Medulla oblongata (tissue), 1 donor: Measurements from ENCODE around the gene ZBTB37.
A peak's percentile ranks its signal among the peaks of the same experiment; 100 is the strongest.
"Not testable (repeated sequence)": the region's sequence is repeated elsewhere in the genome, so short reads cannot be mapped to it uniquely, and the experiment has no call there.

Experiments used
- DNase-seq: peaks from one replicate; pipeline ENCODE4 v3.0.0-alpha.2; 2015; ENCODE audit errors: extremely low spot score

The ZBTB37 gene

GRCh38 chr1:173865468-173866164 lies 2.6 kb upstream of the ZBTB37 start:
- no peak for DNase-seq

GRCh38 chr1:173866413-173867115 lies 1.6 kb upstream of the ZBTB37 start:
- peak; percentile 6 for DNase-seq

GRCh38 chr1:173867141-173867752 lies 933 bp upstream of the ZBTB37 start:
- DNase-seq: no peak

- peak; percentile 100 for DNase-seq
These were observed 371 bp upstream of the ZBTB37 start, which contains the start of gene GAS5 for GRCh38 chr1:173867753-173868265. TSS of gene GAS5 (minus strand) at chr1:173867989.

GRCh38 chr1:173869021-173869359 lies 810 bp downstream of the ZBTB37 start:
- DNase-seq: peak; percentile 53

GRCh38 chr1:173870252-173871075 lies 2.3 kb downstream of the ZBTB37 start:
- peak; percentile 76 for DNase-seq

GRCh38 chr1:173871091-173871490 lies 2.9 kb downstream of the ZBTB37 start:
- peak; percentile 9 for DNase-seq

GRCh38 chr1:173871500-173871899 lies 3.3 kb downstream of the ZBTB37 start:
- no peak for DNase-seq

- DNase-seq: no peak
These were observed 8.6 kb downstream of the ZBTB37 start for GRCh38 chr1:173876732-173877131.

GRCh38 chr1:173878251-173878650 lies 10.1 kb downstream of the ZBTB37 start:
- DNase-seq: no peak

GRCh38 chr1:173881117-173881516 lies 12.9 kb downstream of the ZBTB37 start:
- DNase-seq: not testable (repeated sequence)

GRCh38 chr1:173884701-173885100 lies 16.5 kb downstream of the ZBTB37 start:
- DNase-seq: no peak

GRCh38 chr1:173886746-173887611 lies 18.8 kb downstream of the ZBTB37 start:
- DNase-seq: no peak

GRCh38 chr1:173887627-173888026 lies 19.4 kb downstream of the ZBTB37 start:
- no peak for DNase-seq

- no peak for DNase-seq
These were observed 20.6 kb downstream of the ZBTB37 start for GRCh38 chr1:173888749-173889148.

GRCh38 chr1:173889885-173890284 lies 21.7 kb downstream of the ZBTB37 start:
- DNase-seq: no peak

- no peak for DNase-seq
These were observed 25.4 kb downstream of the ZBTB37 start for GRCh38 chr1:173893611-173894010.

- no peak for DNase-seq
These were observed 26.0 kb downstream of the ZBTB37 start for GRCh38 chr1:173894189-173894588.

GRCh38 chr1:173900427-173900826 lies 32.2 kb downstream of the ZBTB37 start:
- no peak for DNase-seq

GRCh38 chr1:173900992-173901391 lies 32.8 kb downstream of the ZBTB37 start:
- DNase-seq: no peak
